Measurements from ENCODE around the gene PPP1R9A. TPM values are rescaled to one million over a fixed set of nuclear protein-coding genes. Genes with fewer than 3 reads are reported as not detected.

The PPP1R9A gene
- total RNA-seq, 2 donors from 2014 or later: 23.3 to 23.4 TPM

DNA sequence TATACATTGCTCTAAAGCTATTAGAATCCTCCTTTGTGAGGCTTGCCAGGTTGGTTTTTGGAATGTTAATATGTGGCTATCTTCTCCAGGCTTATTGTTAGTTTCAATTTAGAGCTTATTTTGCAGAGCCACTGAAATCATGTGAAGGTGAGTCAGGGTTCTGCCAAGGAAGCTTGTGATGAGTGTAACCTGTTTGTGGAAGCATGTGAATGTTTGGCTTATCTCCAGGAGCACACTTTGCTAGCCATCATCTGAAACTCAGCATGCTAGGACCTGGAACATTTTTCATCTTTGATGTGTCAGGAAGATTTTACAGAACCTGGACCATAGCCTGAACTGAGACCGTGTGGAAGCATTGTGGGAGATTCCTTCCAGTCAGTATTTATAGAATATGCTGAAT is 197.3 kb downstream of the PPP1R9A start:
- Histone ChIP-seq H3K4me1 (peaks cover 0 to 9% of the 10 kb centered on the region in 2 donors), H3K27me3 (no peaks in the 10 kb centered on the region), H3K4me3 (no peak overlapping the region), H3K27ac (no peak overlapping the region), H3K9me3 (no peaks in the 10 kb centered on the region), H3K36me3 (no peaks in the 10 kb centered on the region)
- TF ChIP-seq, protein P1, sequence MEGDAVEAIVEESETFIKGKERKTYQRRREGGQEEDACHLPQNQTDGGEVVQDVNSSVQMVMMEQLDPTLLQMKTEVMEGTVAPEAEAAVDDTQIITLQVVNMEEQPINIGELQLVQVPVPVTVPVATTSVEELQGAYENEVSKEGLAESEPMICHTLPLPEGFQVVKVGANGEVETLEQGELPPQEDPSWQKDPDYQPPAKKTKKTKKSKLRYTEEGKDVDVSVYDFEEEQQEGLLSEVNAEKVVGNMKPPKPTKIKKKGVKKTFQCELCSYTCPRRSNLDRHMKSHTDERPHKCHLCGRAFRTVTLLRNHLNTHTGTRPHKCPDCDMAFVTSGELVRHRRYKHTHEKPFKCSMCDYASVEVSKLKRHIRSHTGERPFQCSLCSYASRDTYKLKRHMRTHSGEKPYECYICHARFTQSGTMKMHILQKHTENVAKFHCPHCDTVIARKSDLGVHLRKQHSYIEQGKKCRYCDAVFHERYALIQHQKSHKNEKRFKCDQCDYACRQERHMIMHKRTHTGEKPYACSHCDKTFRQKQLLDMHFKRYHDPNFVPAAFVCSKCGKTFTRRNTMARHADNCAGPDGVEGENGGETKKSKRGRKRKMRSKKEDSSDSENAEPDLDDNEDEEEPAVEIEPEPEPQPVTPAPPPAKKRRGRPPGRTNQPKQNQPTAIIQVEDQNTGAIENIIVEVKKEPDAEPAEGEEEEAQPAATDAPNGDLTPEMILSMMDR (IDR thresholded peaks at IDR 0.05): no peak
- no peak for DNase-seq (ENCODE audit: low spot score)

DNA sequence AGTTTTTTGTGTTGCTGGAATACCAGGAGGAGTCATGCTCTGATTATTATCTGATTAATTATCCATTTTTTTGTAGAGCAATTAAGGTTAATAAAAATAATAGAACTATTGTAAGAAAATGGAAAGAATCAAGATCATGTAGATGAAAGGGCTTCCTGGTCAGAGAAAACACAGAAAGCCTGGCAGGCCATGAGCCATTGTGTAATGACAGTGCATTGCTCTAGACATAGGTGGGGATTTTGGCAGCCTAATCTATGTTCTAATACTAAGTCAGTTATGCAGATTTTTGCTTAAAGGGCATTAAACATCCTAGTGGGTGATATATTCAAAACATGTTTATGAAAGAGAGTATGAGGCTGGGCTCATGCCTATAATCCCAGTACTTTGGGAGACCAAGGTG is 198.2 kb downstream of the PPP1R9A start:
- no peak for DNase-seq (ENCODE audit: low spot score)
- Histone ChIP-seq H3K9me3 (no peaks in the 10 kb centered on the region), H3K4me1 (peaks cover 0 to 9% of the 10 kb centered on the region in 2 donors), H3K4me3 (no peak overlapping the region), H3K36me3 (no peaks in the 10 kb centered on the region), H3K27me3 (no peaks in the 10 kb centered on the region), H3K27ac (no peak overlapping the region)
- TF ChIP-seq, protein P1 (IDR thresholded peaks at IDR 0.05): no peak

DNA sequence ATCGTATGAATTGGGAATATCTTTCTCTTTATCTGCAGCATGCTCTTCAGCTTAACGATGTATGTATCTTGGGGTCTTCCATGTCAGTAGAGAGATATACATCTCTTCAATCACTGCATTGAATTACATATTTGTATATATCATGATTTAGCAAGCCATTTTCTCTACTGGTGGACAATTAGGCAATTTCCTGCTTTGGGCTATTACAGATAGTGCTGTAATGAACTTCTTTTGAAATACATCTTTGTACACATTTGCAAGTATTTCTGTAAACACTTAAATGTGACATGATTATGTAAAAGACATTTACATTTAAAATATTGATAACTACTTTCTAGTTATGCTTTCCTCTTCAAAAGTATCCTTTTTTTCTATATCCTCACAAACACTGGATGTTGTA is 199.0 kb downstream of the PPP1R9A start:
- H3K4me3 ChIP-seq: no peak overlapping the region
- DNase-seq (ENCODE audit: low spot score): no peak
- H3K9me3 ChIP-seq: no peaks in the 10 kb centered on the region
- H3K27ac ChIP-seq: no peak overlapping the region
- H3K36me3 ChIP-seq: no peaks in the 10 kb centered on the region
- peaks cover 0 to 9% of the 10 kb centered on the region in 2 donors for H3K4me1 ChIP-seq
- TF ChIP-seq, protein P1 (IDR thresholded peaks at IDR 0.05): no peak
- H3K27me3 ChIP-seq: no peaks in the 10 kb centered on the region

DNA sequence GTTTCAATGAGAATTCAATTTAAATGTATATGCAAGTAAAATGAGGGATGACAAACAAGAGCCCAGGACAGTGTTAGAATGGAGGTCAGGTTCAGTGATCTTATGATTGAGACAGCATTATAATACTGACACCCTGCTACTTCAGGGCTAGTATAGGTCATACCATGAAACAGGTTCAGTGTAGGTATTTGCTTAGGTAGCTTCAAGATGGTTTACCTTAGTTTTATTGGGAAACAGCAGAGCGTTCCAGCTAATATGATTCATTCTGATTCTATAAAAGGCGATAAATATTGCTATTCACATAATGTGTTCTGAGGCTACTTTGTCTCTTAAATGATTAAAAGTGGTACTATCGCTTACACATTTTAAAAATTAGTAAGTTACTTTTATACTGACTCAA is 203.3 kb downstream of the PPP1R9A start:
- DNase-seq (ENCODE audit: low spot score): no peak
- Histone ChIP-seq H3K4me3 (no peak overlapping the region), H3K36me3 (no peaks in the 10 kb centered on the region), H3K9me3 (no peaks in the 10 kb centered on the region), H3K27me3 (no peaks in the 10 kb centered on the region), H3K4me1 (no peaks in the 10 kb centered on the region), H3K27ac (no peak overlapping the region)
- TF ChIP-seq, protein P1 (IDR thresholded peaks at IDR 0.05): no peak

DNA sequence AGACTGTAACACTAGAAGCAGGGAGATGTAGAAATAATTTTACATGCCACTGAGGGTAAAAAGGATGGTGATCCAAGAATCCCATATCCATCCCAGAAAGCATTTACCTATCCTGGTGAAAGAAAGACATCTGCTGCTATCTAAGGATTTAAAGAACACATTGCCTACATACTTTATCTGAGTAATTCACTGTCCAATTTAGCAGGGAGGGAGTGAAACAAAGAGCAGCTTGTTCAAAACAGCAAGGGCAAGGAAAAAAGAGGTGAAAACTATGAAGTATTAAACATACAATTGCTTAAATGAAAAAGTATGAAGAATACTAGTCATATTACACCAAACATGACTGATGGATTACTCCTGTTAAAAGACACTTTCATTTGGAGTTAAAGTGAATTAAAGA is 206.2 kb downstream of the PPP1R9A start:
- Histone ChIP-seq H3K9me3 (no peaks in the 10 kb centered on the region), H3K4me1 (no peaks in the 10 kb centered on the region)
- TF ChIP-seq, protein P1 (IDR thresholded peaks at IDR 0.05): no peak

GRCh38 chr7:95126053-95126709 is 218.8 kb downstream of the PPP1R9A start:
- Histone ChIP-seq H3K27ac (no peak overlapping the region), H3K4me1 (no peaks in the 10 kb centered on the region), H3K4me3 (no peak overlapping the region), H3K9me3 (no peaks in the 10 kb centered on the region), H3K27me3 (no peaks in the 10 kb centered on the region), H3K36me3 (no peaks in the 10 kb centered on the region)
- TF ChIP-seq, protein P1 (IDR thresholded peaks at IDR 0.05): no peak
- DNase-seq (ENCODE audit: low spot score): no peak

More for the DNA sequence above, 206.2 kb downstream of the PPP1R9A start:
- DNase-seq (ENCODE audit: low spot score): no peak
- H3K27me3 ChIP-seq: no peaks in the 10 kb centered on the region
- no peak overlapping the region for H3K4me3 ChIP-seq
- H3K36me3 ChIP-seq: no peaks in the 10 kb centered on the region
- no peak overlapping the region for H3K27ac ChIP-seq

Data from right atrium auricular region (tissue), 2 donors.